HepG2 (cell line): ENCODE measurements around the gene SRSF7. TPM values are rescaled to one million over a fixed set of nuclear protein-coding genes. Genes with fewer than 3 reads are reported as not detected.

ENCODE experiments used
- BORCS8-MEF2B ChIP-seq: sonication (generic); formaldehyde crosslinking; IDR thresholded peaks from 2 replicates; pipeline ENCODE4 v1.8.0; 2022; ENCODE audit warnings: mild to moderate bottlenecking, missing genetic modification reagents
- CEBPB ChIP-seq: IDR thresholded peaks from 2 replicates; pipeline ENCODE4 v1.6.1; 2011; ENCODE audit warnings: low read depth, low read length, improper control_type of control experiment, borderline replicate concordance
- CEBPG ChIP-seq: IDR thresholded peaks from 2 replicates; pipeline ENCODE4 v1.6.1; 2016
- GTF2F1 ChIP-seq: fragments of 150-350 bp; IDR thresholded peaks from 2 replicates; pipeline ENCODE4 v1.6.1; 2014; ENCODE audit warnings: low read length
- NFE2L2 ChIP-seq: fragments of 150-350 bp; IDR thresholded peaks from 2 replicates; pipeline ENCODE4 v1.6.1; 2014; ENCODE audit warnings: low read length
- PAWR ChIP-seq: sonication (generic); formaldehyde crosslinking; IDR thresholded peaks from 2 replicates; pipeline ENCODE4 v1.4.0; 2020; ENCODE audit warnings: missing genetic modification reagents, mild to moderate bottlenecking, borderline replicate concordance
- POLR2AphosphoS2 ChIP-seq: IDR thresholded peaks from 2 replicates; pipeline ENCODE4 v1.6.1; 2011; ENCODE audit warnings: low read depth, low read length, improper control_type of control experiment
- SOX13 ChIP-seq, 3 experiments: fragments of 450-650 bp in 1 of 3; sonication (generic) in 1 of 3; formaldehyde crosslinking in 1 of 3; IDR thresholded peaks in 2 of 3; conservative IDR thresholded peaks in 1 of 3; 2 replicates each; pipeline versions ENCODE4 v1.5.0 to v1.6.1; 2016 to 2020; ENCODE audit warnings: antibody characterized with exemption in 1 of 3, mild to moderate bottlenecking in 1 of 3, missing compliant biosample characterization in 1 of 3, missing genetic modification reagents in 1 of 3, moderate library complexity in 1 of 3
- TRIM24 ChIP-seq: sonication (generic); formaldehyde crosslinking; IDR thresholded peaks from 2 replicates; pipeline ENCODE4 v1.8.0; 2022; ENCODE audit warnings: mild to moderate bottlenecking, missing genetic modification reagents
- ZBTB8A ChIP-seq: sonication (generic); formaldehyde crosslinking; IDR thresholded peaks from 2 replicates; pipeline ENCODE4 v1.4.0; 2020; ENCODE audit warnings: mild to moderate bottlenecking, low read depth, missing genetic modification reagents, borderline replicate concordance
- ZKSCAN1 ChIP-seq: fragments of 150-350 bp; IDR thresholded peaks from 2 replicates; pipeline ENCODE4 v1.6.1; 2014; ENCODE audit warnings: low read length
- ZMYM4 ChIP-seq: sonication (generic); formaldehyde crosslinking; IDR thresholded peaks from 2 replicates; pipeline ENCODE4 v1.8.1; 2023; ENCODE audit warnings: mild to moderate bottlenecking, missing genetic modification reagents
- ZNF567 ChIP-seq: sonication (generic); formaldehyde crosslinking; IDR thresholded peaks from 2 replicates; pipeline ENCODE4 v1.8.1; 2023; ENCODE audit warnings: mild to moderate bottlenecking, missing genetic modification reagents, borderline replicate concordance
- ZNF7 ChIP-seq: IDR thresholded peaks from 2 replicates; pipeline ENCODE4 v1.6.1; 2016; ENCODE audit warnings: missing biosample characterization, missing genetic modification reagents
- polyA plus RNA-seq, 8 experiments: library from polyadenylated mRNA; depleted of rRNA in 3 of 8; stranded (reverse) in 7 of 8; unstranded in 1 of 8; fragments of >200 nt; fragmentation: Illumina TruSeq in 4 of 8; extraction: Trizol in 4 of 8; gene quantifications; 2 replicates each; pipeline versions ENCODE4 v1.2.1 to v1.2.3, GENCODE V29; 2011 to 2016; ENCODE audit warnings: low read depth in 4 of 8, missing spikeins in 1 of 8, mixed read lengths in 1 of 8; ENCODE audit not compliant: insufficient read depth in 1 of 8
- total RNA-seq, 5 experiments: library from RNA; depleted of rRNA; stranded (reverse); fragments of >200 nt; fragmentation: Illumina TruSeq; extraction: Trizol; gene quantifications; 2 replicates each; pipeline ENCODE4 v1.2.3, GENCODE V29; 2016; ENCODE audit warnings: low read depth in 1 of 5
- TF ChIP-seq, protein P1 (sequence below): sonication (generic); formaldehyde crosslinking; IDR thresholded peaks from 2 replicates; pipeline ENCODE4 v1.5.1; 2020; ENCODE audit warnings: mild to moderate bottlenecking, missing genetic modification reagents
- TF ChIP-seq, protein P2 (sequence below): IDR thresholded peaks from 2 replicates; pipeline ENCODE4 v1.4.0; 2020; ENCODE audit warnings: mild to moderate bottlenecking, missing genetic modification reagents
- TF ChIP-seq, protein P3 (sequence below): sonication (generic); formaldehyde crosslinking; IDR thresholded peaks from 2 replicates; pipeline ENCODE4 v1.8.0; 2022; ENCODE audit warnings: missing genetic modification reagents, low read depth, mild to moderate bottlenecking, borderline replicate concordance

SRSF7 gene
- total and polyA plus RNA-seq, 2 of the 13 experiments (the other 11 are each of a cell fraction or from before 2014, with no cell fraction given) = 172 to 275 TPM

DNA sequence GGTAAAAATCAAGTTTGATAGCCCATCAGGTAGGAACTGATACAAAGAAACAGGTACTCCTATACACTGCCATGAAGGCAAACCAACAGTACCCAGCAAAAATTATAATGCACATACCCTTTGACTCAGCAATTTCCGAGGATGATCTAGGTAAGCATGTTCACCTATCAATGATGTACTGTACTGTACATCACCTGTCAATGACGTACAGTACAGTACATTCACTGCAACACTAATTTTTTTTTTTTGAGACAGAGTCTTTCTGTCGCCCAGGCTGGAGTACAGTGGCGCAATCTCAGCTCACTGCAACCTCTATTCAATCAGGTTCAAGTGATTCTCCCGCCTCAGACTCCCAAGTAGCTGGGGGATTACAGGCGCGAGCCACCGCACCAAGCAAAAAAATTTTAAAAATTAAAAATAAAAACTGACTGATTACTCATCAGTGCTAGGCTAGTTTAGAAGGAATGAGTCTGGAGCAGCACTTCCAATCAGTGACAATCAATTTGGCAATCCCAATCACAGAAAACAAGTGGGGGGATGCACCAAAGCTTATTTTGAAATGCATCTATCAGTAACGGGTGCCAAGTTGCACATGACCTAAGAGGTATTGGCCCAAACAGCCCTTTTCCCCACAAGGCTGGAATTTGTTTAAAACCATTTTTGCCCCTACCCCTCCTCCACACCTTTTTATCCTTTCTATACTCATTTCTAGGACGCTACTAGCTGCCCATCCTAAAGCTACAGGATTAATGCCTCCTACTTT is 8.2 kb downstream of the SRSF7 start (continued):
- TF ChIP-seq CEBPG (CRISPR knock-in tag) (0 out of 2 replicates have a peak, but pooled peaks have one; percentile 18), NFE2L2 (0 out of 2 replicates have a peak, but pooled peaks have one; percentile 19), BORCS8-MEF2B (CRISPR knock-in tag) (no peak), TRIM24 (no peak), ZNF567 (no peak), ZBTB8A (CRISPR knock-in tag) (no peak), ZMYM4 (no peak), PAWR (CRISPR knock-in tag) (no peak), POLR2AphosphoS2 (peak; percentile 57; the same call in 1 of the 2 replicates), ZKSCAN1 (no peak), ZNF7 (CRISPR knock-in tag) (no peak), SOX13 (IDR thresholded peaks at IDR 0.05) (no peak), SOX13 (CRISPR knock-in tag; conservative IDR thresholded peaks at IDR 0.05 in 1 of 2, IDR thresholded peaks at IDR 0.05 in 1 of 2) (no peak), CEBPB (peak; percentile 52; the same call in 1 of the 2 replicates), GTF2F1 (no peak)
- TF ChIP-seq, protein P1, sequence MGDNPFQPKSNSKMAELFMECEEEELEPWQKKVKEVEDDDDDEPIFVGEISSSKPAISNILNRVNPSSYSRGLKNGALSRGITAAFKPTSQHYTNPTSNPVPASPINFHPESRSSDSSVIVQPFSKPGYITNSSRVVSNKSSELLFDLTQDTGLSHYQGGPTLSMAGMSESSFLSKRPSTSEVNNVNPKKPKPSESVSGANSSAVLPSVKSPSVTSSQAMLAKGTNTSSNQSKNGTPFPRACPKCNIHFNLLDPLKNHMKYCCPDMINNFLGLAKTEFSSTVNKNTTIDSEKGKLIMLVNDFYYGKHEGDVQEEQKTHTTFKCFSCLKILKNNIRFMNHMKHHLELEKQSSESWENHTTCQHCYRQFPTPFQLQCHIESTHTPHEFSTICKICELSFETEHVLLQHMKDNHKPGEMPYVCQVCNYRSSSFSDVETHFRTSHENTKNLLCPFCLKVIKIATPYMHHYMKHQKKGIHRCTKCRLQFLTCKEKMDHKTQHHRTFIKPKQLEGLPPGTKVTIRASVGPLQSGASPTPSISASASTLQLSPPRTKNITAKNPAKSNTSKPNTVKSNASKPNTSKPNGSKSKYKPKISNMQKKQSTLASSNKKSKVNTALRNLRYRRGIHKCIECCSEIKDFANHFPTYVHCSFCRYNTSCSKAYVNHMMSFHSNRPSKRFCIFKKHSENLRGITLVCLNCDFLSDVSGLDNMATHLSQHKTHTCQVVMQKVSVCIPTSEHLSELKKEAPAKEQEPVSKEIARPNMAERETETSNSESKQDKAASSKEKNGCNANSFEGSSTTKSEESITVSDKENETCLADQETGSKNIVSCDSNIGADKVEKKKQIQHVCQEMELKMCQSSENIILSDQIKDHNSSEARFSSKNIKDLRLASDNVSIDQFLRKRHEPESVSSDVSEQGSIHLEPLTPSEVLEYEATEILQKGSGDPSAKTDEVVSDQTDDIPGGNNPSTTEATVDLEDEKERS (CRISPR knock-in tag) = 0 out of 2 replicates have a peak, but pooled peaks have one; percentile 2
- TF ChIP-seq, protein P2, sequence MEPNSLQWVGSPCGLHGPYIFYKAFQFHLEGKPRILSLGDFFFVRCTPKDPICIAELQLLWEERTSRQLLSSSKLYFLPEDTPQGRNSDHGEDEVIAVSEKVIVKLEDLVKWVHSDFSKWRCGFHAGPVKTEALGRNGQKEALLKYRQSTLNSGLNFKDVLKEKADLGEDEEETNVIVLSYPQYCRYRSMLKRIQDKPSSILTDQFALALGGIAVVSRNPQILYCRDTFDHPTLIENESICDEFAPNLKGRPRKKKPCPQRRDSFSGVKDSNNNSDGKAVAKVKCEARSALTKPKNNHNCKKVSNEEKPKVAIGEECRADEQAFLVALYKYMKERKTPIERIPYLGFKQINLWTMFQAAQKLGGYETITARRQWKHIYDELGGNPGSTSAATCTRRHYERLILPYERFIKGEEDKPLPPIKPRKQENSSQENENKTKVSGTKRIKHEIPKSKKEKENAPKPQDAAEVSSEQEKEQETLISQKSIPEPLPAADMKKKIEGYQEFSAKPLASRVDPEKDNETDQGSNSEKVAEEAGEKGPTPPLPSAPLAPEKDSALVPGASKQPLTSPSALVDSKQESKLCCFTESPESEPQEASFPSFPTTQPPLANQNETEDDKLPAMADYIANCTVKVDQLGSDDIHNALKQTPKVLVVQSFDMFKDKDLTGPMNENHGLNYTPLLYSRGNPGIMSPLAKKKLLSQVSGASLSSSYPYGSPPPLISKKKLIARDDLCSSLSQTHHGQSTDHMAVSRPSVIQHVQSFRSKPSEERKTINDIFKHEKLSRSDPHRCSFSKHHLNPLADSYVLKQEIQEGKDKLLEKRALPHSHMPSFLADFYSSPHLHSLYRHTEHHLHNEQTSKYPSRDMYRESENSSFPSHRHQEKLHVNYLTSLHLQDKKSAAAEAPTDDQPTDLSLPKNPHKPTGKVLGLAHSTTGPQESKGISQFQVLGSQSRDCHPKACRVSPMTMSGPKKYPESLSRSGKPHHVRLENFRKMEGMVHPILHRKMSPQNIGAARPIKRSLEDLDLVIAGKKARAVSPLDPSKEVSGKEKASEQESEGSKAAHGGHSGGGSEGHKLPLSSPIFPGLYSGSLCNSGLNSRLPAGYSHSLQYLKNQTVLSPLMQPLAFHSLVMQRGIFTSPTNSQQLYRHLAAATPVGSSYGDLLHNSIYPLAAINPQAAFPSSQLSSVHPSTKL (CRISPR knock-in tag) = no peak
- TF ChIP-seq, protein P3, sequence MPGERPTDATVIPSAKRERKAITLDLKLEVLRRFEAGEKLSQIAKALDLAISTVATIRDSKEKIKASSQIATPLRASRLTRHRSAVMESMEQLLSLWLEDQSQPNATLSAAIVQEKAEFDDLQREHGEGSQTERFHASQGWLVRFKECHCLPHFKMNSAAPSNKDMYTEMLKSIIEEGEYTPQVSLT (CRISPR knock-in tag) = no peak
